Activated naive CD4-positive, alpha-beta T cell treated with anti-CD3 and anti-CD28 coated beads, Interleukin-2, amount 50 U/mL, for 72 hours (primary cell): Measurements from ENCODE around the gene NFATC4. TPM values are rescaled to one million over a fixed set of nuclear protein-coding genes. Genes with fewer than 3 reads are reported as not detected.
"Not testable (repeated sequence)": the region's sequence is repeated elsewhere in the genome, so short reads cannot be mapped to it uniquely, and the experiment has no call there.

ENCODE experiments used
- ATAC-seq, 2 donors: fragments of 150-1000 bp; cut with Tn5 transposase; 2 replicates each; pipeline ENCODE4 v1.10.0; 2021; ENCODE audit warnings: mild to moderate bottlenecking in 2 of 2, moderate library complexity in 2 of 2
- DNase-seq, 2 donors: peaks; one replicate each; pipeline ENCODE4 v3.0.0; 2021 to 2022; ENCODE audit warnings: low spot score in 2 of 2
- H3K27ac Mint-ChIP-seq, 2 donors: one replicate each; pipeline ENCODE4 v1.8.0; 2022; ENCODE audit warnings: mild to moderate bottlenecking in 2 of 2, mixed read lengths in 2 of 2
- H3K36me3 Mint-ChIP-seq, 2 donors: one replicate each; pipeline ENCODE4 v1.8.0; 2022; ENCODE audit warnings: mixed read lengths in 2 of 2
- H3K9me3 Mint-ChIP-seq, 2 donors: one replicate each; pipeline ENCODE4 v1.8.0; 2022; ENCODE audit warnings: mixed read lengths in 2 of 2
- total RNA-seq, 2 donors: library from RNA; stranded (reverse); gene quantifications; one replicate each; pipeline ENCODE4 v1.2.3, GENCODE V29; 2022

NFATC4 gene
- total RNA-seq, 2 donors from 2014 or later, result 0.27 to 1.7 TPM

DNA sequence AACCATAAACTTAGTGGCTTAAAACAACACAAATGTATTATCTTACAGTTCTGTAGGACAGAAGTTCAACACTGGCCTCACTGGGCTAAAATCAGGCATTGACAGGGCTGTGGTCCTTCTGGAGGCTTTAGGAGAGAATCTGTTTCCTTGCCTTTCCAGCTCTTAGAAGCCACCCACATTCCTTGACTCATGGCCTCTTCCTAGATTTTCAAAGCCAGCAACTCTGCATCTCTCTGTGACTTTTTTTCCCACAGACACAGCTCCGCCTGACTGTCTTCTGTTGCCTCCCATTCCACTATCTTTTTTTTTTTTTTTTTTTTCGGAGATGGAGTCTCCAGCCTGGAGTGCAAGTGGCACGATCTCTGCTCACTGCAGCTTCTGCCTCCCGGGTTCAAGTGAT lies 11.8 kb upstream of the NFATC4 start:
- DNase-seq (no peak), ATAC-seq (no peak)
- H3K36me3 Mint-ChIP-seq, result no peaks in the 10 kb centered on the region
- no peaks in the 10 kb centered on the region for H3K9me3 Mint-ChIP-seq
- H3K27ac Mint-ChIP-seq, result peak overlapping the region in 1 of 2 donors; percentile 12

GRCh38 chr14:24360281-24360680 lies 7.7 kb upstream of the NFATC4 start:
- DNase-seq, result no peak
- no peaks in the 10 kb centered on the region for H3K9me3 Mint-ChIP-seq
- ATAC-seq, result no peak
- H3K36me3 Mint-ChIP-seq, result no peaks in the 10 kb centered on the region
- H3K27ac Mint-ChIP-seq, result no peak overlapping the region

DNA sequence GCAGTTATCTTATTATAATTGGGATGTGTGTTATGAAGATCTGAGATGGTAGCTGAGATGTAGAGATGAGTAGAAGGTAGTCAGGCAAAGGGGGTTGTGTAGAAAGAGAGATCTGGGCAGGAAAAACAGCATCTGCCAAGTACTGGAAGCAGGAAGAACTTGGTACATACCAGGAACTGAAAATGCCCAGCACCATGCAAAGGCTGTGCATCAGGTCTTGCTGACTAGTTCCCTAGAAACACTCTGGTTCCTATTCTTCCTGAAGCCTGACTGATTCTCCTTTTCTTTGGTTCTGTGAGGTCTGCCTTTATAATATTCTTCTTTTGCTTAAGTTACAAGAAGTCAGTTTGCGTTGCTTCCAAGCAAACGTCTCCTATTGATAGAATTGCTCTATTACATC lies 6.7 kb upstream of the NFATC4 start:
- DNase-seq, result no peak
- H3K9me3 Mint-ChIP-seq, result no peaks in the 10 kb centered on the region
- H3K36me3 Mint-ChIP-seq, result no peaks in the 10 kb centered on the region
- ATAC-seq, result no peak
- no peak overlapping the region for H3K27ac Mint-ChIP-seq

GRCh38 chr14:24362241-24362960 lies 5.6 kb upstream of the NFATC4 start:
- Mint-ChIP-seq H3K27ac (no peak overlapping the region), H3K36me3 (no peaks in the 10 kb centered on the region), H3K9me3 (no peaks in the 10 kb centered on the region)
- DNase-seq (no peak), ATAC-seq (no peak)

DNA sequence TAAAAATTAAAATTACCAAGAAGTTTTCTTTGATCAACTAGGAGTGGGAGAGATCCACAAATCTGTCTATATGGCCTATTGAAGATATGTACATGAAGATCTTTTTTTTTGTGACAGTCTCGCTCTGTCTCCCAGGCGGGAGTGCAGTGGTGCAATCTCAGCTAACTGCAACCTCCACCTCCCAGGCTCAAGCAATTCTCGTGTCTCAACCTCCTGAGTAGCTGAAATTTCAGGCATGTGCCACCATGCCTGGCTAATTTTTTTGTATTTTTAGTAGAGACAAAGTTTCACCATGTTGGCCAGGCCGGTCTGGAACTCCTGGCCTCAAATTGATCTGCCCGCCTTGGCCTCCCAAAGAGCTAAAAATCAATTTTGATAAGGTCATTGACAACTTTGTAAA lies 4.6 kb upstream of the NFATC4 start:
- no peaks in the 10 kb centered on the region for H3K36me3 Mint-ChIP-seq
- H3K9me3 Mint-ChIP-seq, result no peaks in the 10 kb centered on the region
- DNase-seq (no peak), ATAC-seq (no peak)
- no peak overlapping the region for H3K27ac Mint-ChIP-seq

DNA sequence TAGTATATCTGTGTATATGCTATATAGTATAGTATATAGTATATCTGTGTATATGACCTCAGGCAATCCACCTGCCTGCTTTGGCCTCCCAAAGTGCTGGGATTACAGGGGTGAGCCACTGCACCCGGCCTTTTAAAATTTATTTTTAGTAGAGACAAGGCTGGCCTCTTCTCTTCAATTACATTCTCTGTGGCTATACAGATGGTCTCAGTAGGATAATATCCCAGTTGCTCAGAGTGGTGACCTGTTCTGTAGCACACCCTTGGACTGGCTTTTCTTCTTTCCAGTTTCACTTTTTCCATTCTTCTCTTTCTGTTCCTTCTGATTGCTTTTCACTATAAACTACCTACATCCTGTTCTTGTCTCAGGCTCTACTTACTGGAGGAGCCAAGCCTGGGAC lies 3.1 kb upstream of the NFATC4 start:
- no peak overlapping the region for H3K27ac Mint-ChIP-seq
- no peaks in the 10 kb centered on the region for H3K36me3 Mint-ChIP-seq
- DNase-seq, result no peak
- no peak for ATAC-seq
- no peaks in the 10 kb centered on the region for H3K9me3 Mint-ChIP-seq

- ATAC-seq, result peak; percentile 76 to 79
- Mint-ChIP-seq H3K27ac (peak overlapping the region in 1 of 2 donors; percentile 75), H3K36me3 (no peaks in the 10 kb centered on the region), H3K9me3 (no peaks in the 10 kb centered on the region)
- DNase-seq, result peak in 1 of 2 donors; percentile 65
Measured at GRCh38 chr14:24365600-24366412, 2.2 kb upstream of the NFATC4 start.

- no peaks in the 10 kb centered on the region for H3K36me3 Mint-ChIP-seq
- DNase-seq (no peak), ATAC-seq (peak in 1 of 2 donors; percentile 43)
- peak overlapping the region in 1 of 2 donors; percentile 75 for H3K27ac Mint-ChIP-seq
- no peaks in the 10 kb centered on the region for H3K9me3 Mint-ChIP-seq
Measured at GRCh38 chr14:24366413-24366720, 1.6 kb upstream of the NFATC4 start.

- Mint-ChIP-seq H3K27ac (peak overlapping the region in 1 of 2 donors; percentile 74), H3K36me3 (no peaks in the 10 kb centered on the region), H3K9me3 (no peaks in the 10 kb centered on the region)
- ATAC-seq, result peak; percentile 30 to 36
- peak in 1 of 2 donors; percentile 35 for DNase-seq
Measured at GRCh38 chr14:24366721-24367513, 1.1 kb upstream of the NFATC4 start.

DNA sequence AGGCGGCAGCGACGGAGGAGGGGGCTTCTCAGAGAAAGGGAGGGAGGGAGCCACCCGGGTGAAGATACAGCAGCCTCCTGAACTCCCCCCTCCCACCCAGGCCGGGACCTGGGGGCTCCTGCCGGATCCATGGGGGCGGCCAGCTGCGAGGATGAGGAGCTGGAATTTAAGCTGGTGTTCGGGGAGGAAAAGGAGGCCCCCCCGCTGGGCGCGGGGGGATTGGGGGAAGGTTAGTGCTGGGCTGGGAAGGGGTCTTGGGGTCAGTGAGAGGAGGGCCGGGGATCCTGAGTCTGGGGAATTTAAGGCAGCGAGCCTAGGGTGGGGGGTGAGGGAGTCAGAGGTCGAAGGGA lies 203 bp downstream of the NFATC4 start:
- no peak for ATAC-seq
- Mint-ChIP-seq H3K36me3 (no peaks in the 10 kb centered on the region), H3K27ac (no peak overlapping the region)

GRCh38 chr14:24368562-24369252 lies 723 bp downstream of the NFATC4 start:
- no peak for DNase-seq
- no peak for ATAC-seq
- no peaks in the 10 kb centered on the region for H3K36me3 Mint-ChIP-seq
- no peaks in the 10 kb centered on the region for H3K9me3 Mint-ChIP-seq
- H3K27ac Mint-ChIP-seq, result no peak overlapping the region

More for the DNA sequence above, 203 bp downstream of the NFATC4 start:
- no peak for DNase-seq
- H3K9me3 Mint-ChIP-seq, result no peaks in the 10 kb centered on the region

- Mint-ChIP-seq H3K9me3 (no peaks in the 10 kb centered on the region), H3K36me3 (no peaks in the 10 kb centered on the region), H3K27ac (no peak overlapping the region)
- DNase-seq (no peak), ATAC-seq (no peak)
Measured at GRCh38 chr14:24369463-24369862, 1.5 kb downstream of the NFATC4 start.

DNA sequence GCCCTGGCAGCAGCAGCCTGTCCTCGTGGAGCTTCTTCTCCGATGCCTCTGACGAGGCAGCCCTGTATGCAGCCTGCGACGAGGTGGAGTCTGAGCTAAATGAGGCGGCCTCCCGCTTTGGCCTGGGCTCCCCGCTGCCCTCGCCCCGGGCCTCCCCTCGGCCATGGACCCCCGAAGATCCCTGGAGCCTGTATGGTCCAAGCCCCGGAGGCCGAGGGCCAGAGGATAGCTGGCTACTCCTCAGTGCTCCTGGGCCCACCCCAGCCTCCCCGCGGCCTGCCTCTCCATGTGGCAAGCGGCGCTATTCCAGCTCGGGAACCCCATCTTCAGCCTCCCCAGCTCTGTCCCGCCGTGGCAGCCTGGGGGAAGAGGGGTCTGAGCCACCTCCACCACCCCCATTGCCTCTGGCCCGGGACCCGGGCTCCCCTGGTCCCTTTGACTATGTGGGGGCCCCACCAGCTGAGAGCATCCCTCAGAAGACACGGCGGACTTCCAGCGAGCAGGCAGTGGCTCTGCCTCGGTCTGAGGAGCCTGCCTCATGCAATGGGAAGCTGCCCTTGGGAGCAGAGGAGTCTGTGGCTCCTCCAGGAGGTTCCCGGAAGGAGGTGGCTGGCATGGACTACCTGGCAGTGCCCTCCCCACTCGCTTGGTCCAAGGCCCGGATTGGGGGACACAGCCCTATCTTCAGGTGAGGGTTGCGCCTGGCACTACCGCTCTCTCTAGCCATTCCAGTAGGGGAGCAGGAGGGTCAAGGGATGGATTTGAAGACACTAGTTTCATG lies 2.1 kb downstream of the NFATC4 start:
- H3K27ac Mint-ChIP-seq, result no peak overlapping the region
- H3K9me3 Mint-ChIP-seq, result no peaks in the 10 kb centered on the region
- ATAC-seq, result no peak
- H3K36me3 Mint-ChIP-seq, result no peaks in the 10 kb centered on the region
- no peak for DNase-seq

DNA sequence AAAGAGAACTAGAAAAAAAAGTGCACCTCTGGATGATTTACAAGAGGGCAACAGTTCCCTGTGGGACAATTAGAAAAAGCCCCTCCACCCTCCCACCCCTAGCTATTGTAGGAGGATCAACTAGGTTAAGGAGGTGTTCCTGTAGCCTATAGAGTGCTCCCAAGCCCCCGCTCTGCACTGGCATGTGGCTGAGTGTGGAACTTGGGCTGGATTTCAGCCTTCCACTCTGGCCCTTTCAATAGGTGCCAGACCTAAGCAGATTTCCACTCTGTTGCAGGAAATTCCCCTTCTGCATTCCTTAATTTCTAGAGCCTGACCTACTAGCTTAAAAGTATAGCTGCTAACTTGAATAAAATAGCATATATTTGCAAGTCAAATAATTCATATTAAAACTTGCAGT lies 2.8 kb downstream of the NFATC4 start:
- DNase-seq, result no peak
- ATAC-seq, result no peak
- no peak overlapping the region for H3K27ac Mint-ChIP-seq

GRCh38 chr14:24371605-24372004 lies 3.6 kb downstream of the NFATC4 start:
- DNase-seq, H3K9me3 Mint-ChIP-seq, ATAC-seq, H3K36me3 Mint-ChIP-seq, H3K27ac Mint-ChIP-seq: not testable (repeated sequence)

More for the DNA sequence above, 2.8 kb downstream of the NFATC4 start:
- Mint-ChIP-seq H3K36me3 (no peaks in the 10 kb centered on the region), H3K9me3 (no peaks in the 10 kb centered on the region)
